ENCODE measurements around the gene PCDHGB5. TPM values are rescaled to one million over a fixed set of nuclear protein-coding genes. Genes with fewer than 3 reads are reported as not detected.
"Not testable (repeated sequence)": the region's sequence is repeated elsewhere in the genome, so short reads cannot be mapped to it uniquely, and the experiment has no call there.

PCDHGB5 gene
- polyA plus RNA-seq, 1 donor from 2014 or later = 0.17 TPM

DNA sequence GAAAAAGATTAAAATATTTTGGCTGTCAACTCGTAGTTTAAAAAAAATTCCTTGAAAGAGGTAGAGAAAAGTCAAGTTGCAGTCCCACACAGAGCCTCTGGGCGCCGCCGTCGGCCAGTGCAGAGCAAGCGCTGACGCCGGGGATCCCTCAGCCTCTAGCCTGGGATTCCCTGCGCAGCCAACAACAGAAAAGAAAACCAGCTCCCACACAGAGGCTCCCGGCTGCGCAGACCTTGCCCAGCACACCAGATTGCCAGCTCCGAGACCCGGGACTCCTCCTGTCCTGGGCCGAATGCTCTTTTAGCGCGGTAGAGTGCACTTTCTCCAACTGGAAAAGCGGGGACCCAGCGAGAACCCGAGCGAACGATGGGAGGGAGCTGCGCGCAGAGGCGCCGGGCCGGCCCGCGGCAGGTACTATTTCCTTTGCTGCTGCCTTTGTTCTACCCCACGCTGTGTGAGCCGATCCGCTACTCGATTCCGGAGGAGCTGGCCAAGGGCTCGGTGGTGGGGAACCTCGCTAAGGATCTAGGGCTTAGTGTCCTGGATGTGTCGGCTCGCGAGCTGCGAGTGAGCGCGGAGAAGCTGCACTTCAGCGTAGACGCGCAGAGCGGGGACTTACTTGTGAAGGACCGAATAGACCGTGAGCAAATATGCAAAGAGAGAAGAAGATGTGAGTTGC is 19.9 kb downstream of the PCDHGB5 start, which contains the start of gene PCDHGB7:
PCDHGB7 (plus strand) TSS at position 184 of the 679 bp plus-strand sequence; CDS start at position 367, 183 bp downstream.
- H3K4me2 ChIP-seq (ENCODE audit: low read length); H4K20me1 ChIP-seq (ENCODE audit: insufficient read depth); H3K27me3 ChIP-seq (ENCODE audit: insufficient read depth, low read depth, low read length); H3F3A ChIP-seq (ENCODE audit: insufficient read depth, low read length, poor library complexity, severe bottlenecking); H2AFZ ChIP-seq (ENCODE audit: low read depth, low read length); H3K9me2 ChIP-seq (ENCODE audit: insufficient read depth, low read length): not testable (repeated sequence)
- Histone ChIP-seq H3K9me3 (ENCODE audit: low read length) (peaks cover 88% of the 10 kb centered on the region), H3K36me3 (ENCODE audit: insufficient read depth, low read length) (peaks cover 89% of the 10 kb centered on the region), H3K79me2 (replicated peaks; ENCODE audit: insufficient read depth, low read length) (peaks cover 66% of the 10 kb centered on the region), H3K9ac (ENCODE audit: low read length) (peak within 1 kb of the TSS; percentile 26), H3K27ac (ENCODE audit: low read length) (peak within 1 kb of the TSS; percentile 31), H3K4me3 (ENCODE audit: low read length) (peak within 1 kb of the TSS; percentile 57)
- TF ChIP-seq POLR2AphosphoS5 (IDR thresholded peaks at IDR 0.05) = peak; percentile 13
- peak; percentile 50 for TF ChIP-seq SMC3 (conservative IDR thresholded peaks at IDR 0.05; ENCODE audit: poor library complexity)
- TF ChIP-seq RAD21 (conservative IDR thresholded peaks at IDR 0.05) = peak; percentile 63
- TF ChIP-seq, protein P1, sequence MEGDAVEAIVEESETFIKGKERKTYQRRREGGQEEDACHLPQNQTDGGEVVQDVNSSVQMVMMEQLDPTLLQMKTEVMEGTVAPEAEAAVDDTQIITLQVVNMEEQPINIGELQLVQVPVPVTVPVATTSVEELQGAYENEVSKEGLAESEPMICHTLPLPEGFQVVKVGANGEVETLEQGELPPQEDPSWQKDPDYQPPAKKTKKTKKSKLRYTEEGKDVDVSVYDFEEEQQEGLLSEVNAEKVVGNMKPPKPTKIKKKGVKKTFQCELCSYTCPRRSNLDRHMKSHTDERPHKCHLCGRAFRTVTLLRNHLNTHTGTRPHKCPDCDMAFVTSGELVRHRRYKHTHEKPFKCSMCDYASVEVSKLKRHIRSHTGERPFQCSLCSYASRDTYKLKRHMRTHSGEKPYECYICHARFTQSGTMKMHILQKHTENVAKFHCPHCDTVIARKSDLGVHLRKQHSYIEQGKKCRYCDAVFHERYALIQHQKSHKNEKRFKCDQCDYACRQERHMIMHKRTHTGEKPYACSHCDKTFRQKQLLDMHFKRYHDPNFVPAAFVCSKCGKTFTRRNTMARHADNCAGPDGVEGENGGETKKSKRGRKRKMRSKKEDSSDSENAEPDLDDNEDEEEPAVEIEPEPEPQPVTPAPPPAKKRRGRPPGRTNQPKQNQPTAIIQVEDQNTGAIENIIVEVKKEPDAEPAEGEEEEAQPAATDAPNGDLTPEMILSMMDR (IDR thresholded peaks at IDR 0.05; ENCODE audit: poor library complexity, severe bottlenecking) = peak; percentile 55

- peaks cover 85% of the 10 kb centered on the region for H3K9me3 ChIP-seq (ENCODE audit: low read length)
These were observed 21.5 kb downstream of the PCDHGB5 start for GRCh38 chr5:141419074-141419880.

More at GRCh38 chr5:141419074-141419880, 21.5 kb downstream of the PCDHGB5 start:
- no peak overlapping the region for H3K4me2 ChIP-seq (ENCODE audit: low read length)
- no peaks in the 10 kb centered on the region for H4K20me1 ChIP-seq (ENCODE audit: insufficient read depth)
- peaks cover 5% of the 10 kb centered on the region for H3F3A ChIP-seq (ENCODE audit: insufficient read depth, low read length, poor library complexity, severe bottlenecking)
- peaks cover 87% of the 10 kb centered on the region for H3K36me3 ChIP-seq (ENCODE audit: insufficient read depth, low read length)
- peaks cover 56% of the 10 kb centered on the region for H3K79me2 ChIP-seq (replicated peaks; ENCODE audit: insufficient read depth, low read length)
- H3K4me3 ChIP-seq (ENCODE audit: low read length) = peak overlapping the region; percentile 57
- no peak overlapping the region for H3K27ac ChIP-seq (ENCODE audit: low read length)
- no peaks in the 10 kb centered on the region for H3K27me3 ChIP-seq (ENCODE audit: insufficient read depth, low read depth, low read length)
- H3K9me2 ChIP-seq (ENCODE audit: insufficient read depth, low read length) = no peaks in the 10 kb centered on the region
- no peak overlapping the region for H3K9ac ChIP-seq (ENCODE audit: low read length)
- no peak overlapping the region for H2AFZ ChIP-seq (ENCODE audit: low read depth, low read length)
- TF ChIP-seq, protein P1 (IDR thresholded peaks at IDR 0.05; ENCODE audit: poor library complexity, severe bottlenecking) = no peak
- TF ChIP-seq POLR2AphosphoS5 (IDR thresholded peaks at IDR 0.05) (peak; percentile 9), MXI1 (conservative IDR thresholded peaks at IDR 0.05; ENCODE audit: poor library complexity, severe bottlenecking) (no peak), SMC3 (conservative IDR thresholded peaks at IDR 0.05; ENCODE audit: poor library complexity) (no peak), REST (IDR thresholded peaks at IDR 0.05; ENCODE audit: borderline replicate concordance) (no peak), TAF1 (IDR thresholded peaks at IDR 0.05; ENCODE audit: low read depth) (no peak), RAD21 (conservative IDR thresholded peaks at IDR 0.05) (no peak), EP300 (conservative IDR thresholded peaks at IDR 0.05; ENCODE audit: poor library complexity, severe bottlenecking) (no peak)

Measured in neural cell (in vitro differentiated cells).